GM10266 (cell line): ENCODE data around the gene STK26.

Source experiments
- DNase-seq: peaks from one replicate; pipeline ENCODE4 v3.0.0; 2012; ENCODE audit errors: extremely low spot score
- CTCF ChIP-seq: IDR thresholded peaks from 2 replicates; pipeline ENCODE4 v1.5.1; 2012; ENCODE audit warnings: mild to moderate bottlenecking, low read depth; ENCODE audit not compliant: control insufficient read depth, insufficient read depth; ENCODE audit errors: missing control alignments

STK26 gene

DNA sequence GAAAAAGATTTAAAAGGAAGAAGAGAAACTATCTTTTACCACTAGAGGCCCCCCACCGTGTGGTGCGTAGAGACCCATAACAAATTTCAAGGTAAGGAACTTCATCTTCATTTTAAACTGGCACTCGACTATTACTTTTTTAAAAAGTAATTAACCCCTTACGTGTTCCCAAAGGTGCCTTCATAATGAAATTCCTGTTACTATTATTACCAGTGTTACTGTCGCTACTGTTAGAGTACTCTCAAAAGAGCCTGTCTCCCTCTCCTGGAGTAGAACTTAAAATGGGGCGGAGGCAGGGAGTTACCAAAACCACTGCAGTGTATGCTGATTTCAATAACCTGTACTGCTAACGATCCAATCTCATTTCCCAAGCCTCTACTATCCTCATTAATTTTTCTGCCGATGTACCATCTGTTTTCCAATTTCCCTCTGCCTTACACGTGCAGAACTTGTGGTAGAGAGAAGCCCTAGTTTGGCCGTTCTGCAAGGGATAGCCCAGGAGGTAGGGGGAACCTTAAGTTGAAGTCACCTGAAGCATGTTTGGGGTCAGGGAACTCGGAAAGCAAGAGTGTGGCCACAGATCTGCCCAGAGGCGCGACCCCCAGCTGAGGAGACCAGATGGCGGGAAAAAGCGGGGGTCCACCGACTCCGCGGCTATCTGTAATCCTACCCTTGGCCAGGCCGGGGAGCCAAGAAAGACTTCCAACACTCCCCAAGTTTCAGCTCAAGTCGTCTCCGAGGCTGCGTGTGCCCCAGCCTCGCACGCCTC is 720 bp upstream of the STK26 start:
- peak; percentile 20 for TF ChIP-seq CTCF
- peak; percentile 13 for DNase-seq

DNA sequence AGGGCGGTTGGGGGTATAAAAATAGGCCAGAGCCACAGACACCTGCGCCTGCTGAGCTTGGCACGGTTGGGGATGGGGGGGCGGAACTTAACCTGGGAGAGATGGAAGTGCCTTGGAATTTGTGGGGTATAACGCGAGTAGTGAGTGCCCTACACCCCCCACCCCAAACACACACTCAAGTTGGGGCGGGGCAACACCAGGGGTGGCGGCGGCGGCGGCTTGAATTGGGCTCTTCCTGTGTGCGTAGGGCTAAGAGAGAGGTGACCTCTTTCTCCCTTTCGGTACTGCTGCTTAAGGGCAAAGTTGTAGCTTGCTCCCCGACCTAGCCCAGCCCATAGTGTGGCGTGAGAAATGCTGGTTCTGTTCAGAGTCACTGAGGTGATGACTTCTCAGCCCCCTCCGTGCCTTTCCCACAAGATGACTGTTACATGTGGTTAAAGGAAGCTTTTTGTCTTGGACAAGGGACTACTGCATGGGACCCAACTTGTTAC is 839 bp downstream of the STK26 start:
- DNase-seq = peak; percentile 38
- no peak for TF ChIP-seq CTCF

- no peak for DNase-seq
- TF ChIP-seq CTCF = no peak
These were observed 1.9 kb downstream of the STK26 start for GRCh38 chrX:132025041-132025440.

DNA sequence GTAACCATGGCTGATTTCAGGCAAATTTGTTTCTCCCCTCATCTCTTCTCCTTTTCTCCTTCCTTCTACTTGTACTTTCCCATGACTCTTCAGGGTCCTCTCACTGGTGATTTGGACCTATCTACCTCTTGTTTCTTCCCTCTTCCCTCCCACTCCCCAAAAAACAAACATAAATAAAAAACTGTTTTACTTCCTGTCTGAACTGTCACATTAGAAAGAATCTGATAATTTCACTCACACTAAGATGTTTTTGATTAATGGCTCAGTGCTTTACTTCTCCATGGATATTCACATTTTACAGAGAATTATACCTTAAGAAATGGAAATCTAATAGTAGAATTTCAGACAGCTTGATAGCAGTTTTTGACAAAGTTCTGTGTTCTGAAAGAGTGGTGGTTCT is 7.2 kb downstream of the STK26 start:
- TF ChIP-seq CTCF = no peak
- DNase-seq = no peak

DNA sequence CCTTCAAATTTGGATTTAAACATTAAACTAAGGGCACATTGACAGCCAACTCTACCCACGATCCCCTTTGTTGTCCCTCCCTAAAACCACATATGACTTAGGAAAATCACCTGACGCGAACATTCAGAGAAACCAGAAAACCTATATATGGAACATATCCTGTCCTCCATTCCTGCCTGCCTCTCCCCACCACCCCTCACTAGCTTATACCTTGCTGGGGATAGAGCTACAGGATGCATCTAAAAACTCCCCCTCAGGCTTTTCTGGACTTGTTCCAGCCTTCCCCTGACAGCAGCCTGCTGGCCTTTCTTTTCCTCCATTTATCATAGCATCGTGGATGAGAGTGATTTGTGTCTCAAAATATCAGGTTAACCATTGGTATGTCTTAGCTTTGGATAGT is 8.8 kb downstream of the STK26 start:
- no peak for DNase-seq
- TF ChIP-seq CTCF = no peak

DNA sequence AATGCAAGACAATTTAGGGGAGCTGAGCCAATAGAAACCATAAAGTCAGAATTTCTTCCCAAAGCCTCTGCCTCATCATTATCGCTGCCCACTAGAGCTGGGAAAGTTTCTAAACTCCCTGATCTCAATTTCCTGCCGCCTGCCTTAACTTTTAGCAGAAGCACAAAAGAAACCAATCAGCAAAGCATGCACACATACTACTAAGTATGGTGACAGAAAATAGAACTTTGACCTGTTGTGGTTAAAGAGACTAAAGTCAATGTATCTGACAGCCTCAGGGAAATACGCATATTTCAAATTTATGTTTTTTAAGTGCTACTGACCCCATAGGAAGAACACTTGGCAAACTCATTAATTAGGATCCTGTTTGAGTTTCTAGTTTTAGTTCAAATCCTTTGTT is 10.1 kb downstream of the STK26 start:
- TF ChIP-seq CTCF = no peak
- DNase-seq = no peak

- TF ChIP-seq CTCF = no peak
- DNase-seq = no peak
These were observed 11.5 kb downstream of the STK26 start for GRCh38 chrX:132034648-132035047.
